Keratinocyte (primary cell): ENCODE measurements around the gene STK11. TPM values are rescaled to one million over a fixed set of nuclear protein-coding genes. Genes with fewer than 3 reads are reported as not detected.
A peak's percentile ranks its signal among the peaks of the same experiment; 100 is the strongest.

Experiments used
- DNase-seq: peaks from one replicate; pipeline ENCODE4 v3.0.0-alpha.2; 2011; ENCODE audit warnings: low read depth, missing footprints, low spot score
- FAIRE-seq: peaks from 2 replicates; lab custom pipeline; 2011; peaks lifted over from hg19 to GRCh38; lab: Jason Lieb, UNC
- H2AFZ ChIP-seq: 2 replicates; pipeline ENCODE4 v1.6.0; 2012; ENCODE audit warnings: low read length, control low read depth, inconsistent platforms; ENCODE audit not compliant: control insufficient read depth
- H3K27ac ChIP-seq: 2 replicates; pipeline ENCODE4 v1.5.1; 2011; ENCODE audit warnings: low read length; ENCODE audit not compliant: control insufficient read depth, insufficient read depth
- H3K27me3 ChIP-seq: 3 replicates; pipeline ENCODE4 v1.6.0; 2011; ENCODE audit warnings: low read length; ENCODE audit not compliant: control insufficient read depth, insufficient read depth; ENCODE audit errors: extremely low read depth
- H3K36me3 ChIP-seq, 2 experiments: 2 replicates in 1 of 2; 3 replicates in 1 of 2; pipeline ENCODE4 v1.5.1; 2011; ENCODE audit warnings: low read length in 2 of 2, mild to moderate bottlenecking in 1 of 2; ENCODE audit not compliant: control insufficient read depth in 2 of 2, insufficient read depth in 2 of 2; ENCODE audit errors: extremely low read depth in 1 of 2
- H3K4me1 ChIP-seq: 3 replicates; pipeline ENCODE4 v1.5.1; 2011; ENCODE audit warnings: low read length; ENCODE audit not compliant: control insufficient read depth, insufficient read depth; ENCODE audit errors: extremely low read depth
- H3K4me2 ChIP-seq: 3 replicates; pipeline ENCODE4 v1.6.0; 2011; ENCODE audit warnings: low read depth, low read length; ENCODE audit not compliant: control insufficient read depth, insufficient read depth; ENCODE audit errors: extremely low read depth
- H3K4me3 ChIP-seq, 3 experiments: fragments of 200-600 bp in 1 of 3; sonication (generic) in 1 of 3; 2 replicates in 2 of 3; 3 replicates in 1 of 3; pipeline ENCODE4 v1.5.1; 2011 to 2016; ENCODE audit warnings: low read length in 3 of 3, mild to moderate bottlenecking in 3 of 3, control low read depth in 2 of 3, inconsistent platforms in 1 of 3, low read depth in 1 of 3, mixed read lengths in 1 of 3, mixed run types in 1 of 3, moderate library complexity in 1 of 3; ENCODE audit not compliant: control insufficient read depth in 2 of 3, insufficient read depth in 2 of 3; ENCODE audit errors: extremely low read depth in 1 of 3
- H3K79me2 ChIP-seq: 2 replicates; pipeline ENCODE4 v1.6.0; 2012; ENCODE audit warnings: low read length; ENCODE audit not compliant: control insufficient read depth, insufficient read depth
- H3K9ac ChIP-seq: 3 replicates; pipeline ENCODE4 v1.6.0; 2011; ENCODE audit warnings: low read length; ENCODE audit not compliant: control insufficient read depth, insufficient read depth; ENCODE audit errors: extremely low read depth
- H3K9me1 ChIP-seq: 3 replicates; pipeline ENCODE4 v1.6.0; 2011; ENCODE audit warnings: low read length; ENCODE audit not compliant: control insufficient read depth, insufficient read depth; ENCODE audit errors: extremely low read depth
- H3K9me3 ChIP-seq: 2 replicates; pipeline ENCODE4 v1.5.1; 2012; ENCODE audit warnings: low read depth, low read length; ENCODE audit not compliant: control insufficient read depth
- H4K20me1 ChIP-seq: 3 replicates; pipeline ENCODE4 v1.6.0; 2011; ENCODE audit warnings: low read length; ENCODE audit not compliant: control insufficient read depth, insufficient read depth; ENCODE audit errors: extremely low read depth
- EZH2 ChIP-seq: IDR thresholded peaks from one replicate; pipeline ENCODE4 v1.6.1; 2012; ENCODE audit warnings: inconsistent platforms, mild to moderate bottlenecking, low read length, moderate library complexity
- dilution Hi-C: fragments of 300-500 bp; cut with MboI; formaldehyde crosslinking; loops from one replicate; pipeline ENCODE4 v1.7.0; 2020; ENCODE audit warnings: low sequenced_read_pairs; ENCODE audit not compliant: extremely low pct_ligation_motif_present
- polyA plus RNA-seq, 5 experiments: library from polyadenylated mRNA; depleted of rRNA in 3 of 5; stranded (reverse) in 3 of 5; stranded (forward) in 1 of 5; unstranded in 1 of 5; fragments of >200 nt; gene quantifications; 1 replicate in 1 of 5; 2 replicates in 3 of 5; 3 replicates in 1 of 5; pipeline versions ENCODE4 v1.2.1 to v1.2.3, GENCODE V29; 2011 to 2012; ENCODE audit warnings: missing spikeins in 2 of 5, low read depth in 1 of 5, low replicate concordance in 1 of 5
- TF ChIP-seq, protein P1 (sequence below), 3 experiments: IDR thresholded peaks in 1 of 3; conservative IDR thresholded peaks in 1 of 3; optimal IDR thresholded peaks in 1 of 3; 2 replicates in 2 of 3; 3 replicates in 1 of 3; pipeline versions ENCODE3 to v1.5.1; 2011; ENCODE audit warnings: low read length in 3 of 3, mild to moderate bottlenecking in 3 of 3, moderate library complexity in 2 of 3, control low read depth in 1 of 3, inconsistent platforms in 1 of 3; ENCODE audit not compliant: insufficient read depth in 2 of 3; ENCODE audit errors: extremely low read depth in 1 of 3

STK11 gene
- polyA plus RNA-seq, 1 donor (not counting 4 experiments of a cell fraction or from before 2014, with no cell fraction given) = 24.6 TPM

DNA sequence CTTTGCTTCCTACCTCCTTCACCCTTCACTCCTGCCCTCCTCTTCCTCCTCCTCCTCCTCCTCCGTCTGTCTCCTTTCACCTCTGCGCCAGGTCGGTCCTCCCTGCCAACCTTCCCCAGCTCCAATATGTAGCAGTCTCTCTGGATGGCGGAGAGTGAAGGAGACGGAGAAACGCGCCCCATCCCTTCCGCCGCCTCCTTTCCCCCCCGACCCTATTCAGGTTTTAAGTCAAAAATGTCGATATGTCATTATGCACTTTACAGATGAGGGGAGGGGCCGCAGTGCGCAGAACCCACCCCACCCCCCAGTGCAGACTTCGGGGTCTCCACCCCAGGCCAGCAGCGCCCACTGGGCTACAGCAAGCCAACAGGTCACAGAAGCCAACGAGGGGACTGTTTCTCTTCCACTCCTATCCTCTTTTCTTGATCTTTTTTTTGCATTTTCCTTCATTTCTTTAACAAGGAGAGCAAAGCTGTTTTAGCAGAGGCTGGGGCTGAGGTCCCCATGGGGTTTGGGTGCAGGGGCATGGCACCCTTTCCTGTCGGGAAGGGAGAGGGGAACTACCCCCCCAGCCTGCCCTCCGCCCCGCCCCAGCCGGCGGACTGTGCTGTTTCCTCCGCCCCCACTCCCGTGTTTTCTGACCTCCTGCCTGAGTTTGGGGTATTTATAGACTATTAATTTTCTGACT, 52.0 kb downstream of the STK11 start:
- TF ChIP-seq EZH2 = no peak
- TF ChIP-seq, protein P1, sequence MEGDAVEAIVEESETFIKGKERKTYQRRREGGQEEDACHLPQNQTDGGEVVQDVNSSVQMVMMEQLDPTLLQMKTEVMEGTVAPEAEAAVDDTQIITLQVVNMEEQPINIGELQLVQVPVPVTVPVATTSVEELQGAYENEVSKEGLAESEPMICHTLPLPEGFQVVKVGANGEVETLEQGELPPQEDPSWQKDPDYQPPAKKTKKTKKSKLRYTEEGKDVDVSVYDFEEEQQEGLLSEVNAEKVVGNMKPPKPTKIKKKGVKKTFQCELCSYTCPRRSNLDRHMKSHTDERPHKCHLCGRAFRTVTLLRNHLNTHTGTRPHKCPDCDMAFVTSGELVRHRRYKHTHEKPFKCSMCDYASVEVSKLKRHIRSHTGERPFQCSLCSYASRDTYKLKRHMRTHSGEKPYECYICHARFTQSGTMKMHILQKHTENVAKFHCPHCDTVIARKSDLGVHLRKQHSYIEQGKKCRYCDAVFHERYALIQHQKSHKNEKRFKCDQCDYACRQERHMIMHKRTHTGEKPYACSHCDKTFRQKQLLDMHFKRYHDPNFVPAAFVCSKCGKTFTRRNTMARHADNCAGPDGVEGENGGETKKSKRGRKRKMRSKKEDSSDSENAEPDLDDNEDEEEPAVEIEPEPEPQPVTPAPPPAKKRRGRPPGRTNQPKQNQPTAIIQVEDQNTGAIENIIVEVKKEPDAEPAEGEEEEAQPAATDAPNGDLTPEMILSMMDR (optimal IDR thresholded peaks at IDR 0.05 in 1 of 3, IDR thresholded peaks at IDR 0.05 in 1 of 3, conservative IDR thresholded peaks at IDR 0.05 in 1 of 3; ENCODE audit: extremely low read depth in 1 of 3, insufficient read depth in 2 of 3, low read length in 3 of 3) = no peak
- Histone ChIP-seq H3K4me1 (peaks cover 55% of the 10 kb centered on the region), H4K20me1 (peaks cover 18% of the 10 kb centered on the region), H3K27ac (no peak overlapping the region), H2AFZ (no peak overlapping the region), H3K36me3 (peaks cover 28 to 46% of the 10 kb centered on the region in 2 experiments), H3K4me2 (peak overlapping the region; percentile 16), H3K9me3 (no peaks in the 10 kb centered on the region), H3K9me1 (no peaks in the 10 kb centered on the region), H3K79me2 (peaks cover 44% of the 10 kb centered on the region), H3K9ac (peak overlapping the region; percentile 15), H3K27me3 (no peaks in the 10 kb centered on the region), H3K4me3 (no peak overlapping the region)
- FAIRE-seq (no peak), DNase-seq (no peak)
- dilution Hi-C loops = no loop called here

DNA sequence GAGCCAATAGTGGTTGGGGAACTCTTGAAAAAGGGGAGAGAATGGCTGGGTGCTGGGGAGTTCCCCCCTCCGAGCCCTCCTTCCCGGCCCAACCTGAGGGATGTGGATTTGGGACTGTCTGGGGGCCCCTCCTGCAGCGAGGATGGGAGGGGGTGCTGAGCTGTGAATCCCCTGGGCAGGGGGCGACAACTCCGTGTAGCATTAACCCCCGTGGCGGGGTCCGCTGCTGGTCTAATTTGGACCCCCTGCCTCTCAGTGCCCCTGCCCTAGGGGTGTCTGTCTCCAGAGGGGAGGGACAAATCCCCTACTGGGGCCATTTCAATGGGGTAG, 52.5 kb downstream of the STK11 start:
- Histone ChIP-seq H3K27me3 (no peaks in the 10 kb centered on the region), H4K20me1 (peaks cover 18% of the 10 kb centered on the region), H3K9me1 (no peaks in the 10 kb centered on the region), H3K9me3 (no peaks in the 10 kb centered on the region), H3K27ac (no peak overlapping the region), H3K9ac (peak overlapping the region; percentile 15), H2AFZ (no peak overlapping the region), H3K36me3 (peaks cover 28 to 46% of the 10 kb centered on the region in 2 experiments), H3K4me2 (peak overlapping the region; percentile 16), H3K4me3 (no peak overlapping the region), H3K4me1 (peaks cover 61% of the 10 kb centered on the region), H3K79me2 (peaks cover 44% of the 10 kb centered on the region)
- TF ChIP-seq, protein P1 (optimal IDR thresholded peaks at IDR 0.05 in 1 of 3, IDR thresholded peaks at IDR 0.05 in 1 of 3, conservative IDR thresholded peaks at IDR 0.05 in 1 of 3; ENCODE audit: extremely low read depth in 1 of 3, insufficient read depth in 2 of 3, low read length in 3 of 3) = no peak
- TF ChIP-seq EZH2 = no peak
- dilution Hi-C loops = no loop called here
- no peak for DNase-seq
- no peak for FAIRE-seq
